GM12892 (cell line): ENCODE data around the gene DNM3.

ENCODE experiments used
- POLR2A ChIP-seq: IDR thresholded peaks from 2 replicates; pipeline ENCODE4 v1.6.1; 2011; ENCODE audit warnings: low read depth, low read length, control low read depth
- TAF1 ChIP-seq: IDR thresholded peaks from 2 replicates; pipeline ENCODE4 v1.6.1; 2011; ENCODE audit warnings: low read depth, mild to moderate bottlenecking, control low read depth, low read length, borderline replicate concordance

DNA sequence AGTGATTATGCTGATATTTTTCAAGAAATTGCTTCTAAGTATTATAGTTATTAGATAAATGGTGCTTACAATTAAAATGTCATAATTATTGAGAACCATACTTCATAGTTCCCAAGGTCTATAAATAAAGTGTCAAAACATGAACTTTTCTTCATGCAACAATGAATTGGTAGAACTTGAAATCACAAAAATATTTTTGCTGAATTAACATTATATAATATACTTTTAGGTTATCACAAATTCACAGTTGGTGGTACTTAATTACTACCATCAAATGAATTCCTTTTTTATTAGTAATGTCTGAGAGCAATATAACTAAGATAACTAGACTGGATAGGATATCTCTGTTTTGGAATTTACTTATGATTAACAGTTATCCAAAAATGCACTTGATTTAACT is 4.7 kb downstream of the DNM3 start:
- TF ChIP-seq POLR2A (no peak), TAF1 (no peak)
